SKM-1 (cell line): ENCODE results near the gene PCYOX1L.

Experiments
- DNase-seq: peaks from one replicate; lab custom pipeline; 2025; ENCODE audit not compliant: unreplicated experiment; lab: John Stamatoyannopoulos, UW

Gene PCYOX1L

GRCh38 chr5:149357370-149358293 lies at the start of gene PCYOX1L:
Gene PCYOX1L (plus strand): TSS chr5:149358046. CDS start chr5:149358069, 23 bp downstream.
- peak; percentile 89 for DNase-seq

GRCh38 chr5:149309354-149309753 lies 48.5 kb upstream of the PCYOX1L start:
- DNase-seq: no peak

GRCh38 chr5:149310488-149310887 lies 47.4 kb upstream of the PCYOX1L start:
- DNase-seq: no peak

- no peak for DNase-seq
Measured at GRCh38 chr5:149310947-149311658, 46.7 kb upstream of the PCYOX1L start.

- no peak for DNase-seq
Measured at GRCh38 chr5:149313151-149313841, 44.5 kb upstream of the PCYOX1L start.

GRCh38 chr5:149314571-149315111 lies 43.2 kb upstream of the PCYOX1L start:
- no peak for DNase-seq

- no peak for DNase-seq
Measured at GRCh38 chr5:149315753-149316152, 42.1 kb upstream of the PCYOX1L start.

- DNase-seq: peak; percentile 28
Measured at GRCh38 chr5:149317281-149318048, 40.4 kb upstream of the PCYOX1L start.

GRCh38 chr5:149319174-149319573 lies 38.7 kb upstream of the PCYOX1L start:
- DNase-seq: no peak

GRCh38 chr5:149320791-149321330 lies 37.0 kb upstream of the PCYOX1L start:
- DNase-seq: no peak

GRCh38 chr5:149322518-149322917 lies 35.3 kb upstream of the PCYOX1L start:
- no peak for DNase-seq

- no peak for DNase-seq
Measured at GRCh38 chr5:149323210-149323609, 34.6 kb upstream of the PCYOX1L start.

GRCh38 chr5:149323621-149324205 lies 34.1 kb upstream of the PCYOX1L start:
- no peak for DNase-seq

- no peak for DNase-seq
Measured at GRCh38 chr5:149324641-149325040, 33.2 kb upstream of the PCYOX1L start.

- no peak for DNase-seq
Measured at GRCh38 chr5:149325166-149325735, 32.6 kb upstream of the PCYOX1L start.

GRCh38 chr5:149325894-149326293 lies 32.0 kb upstream of the PCYOX1L start:
- DNase-seq: no peak

- no peak for DNase-seq
Measured at GRCh38 chr5:149326611-149327010, 31.2 kb upstream of the PCYOX1L start.

- no peak for DNase-seq
Measured at GRCh38 chr5:149328177-149328576, 29.7 kb upstream of the PCYOX1L start.

GRCh38 chr5:149333711-149334443 lies 24.0 kb upstream of the PCYOX1L start:
- no peak for DNase-seq
